Right atrium auricular region (tissue), 2 donors: ENCODE measurements around the gene SPRY4. TPM values are rescaled to one million over a fixed set of nuclear protein-coding genes. Genes with fewer than 3 reads are reported as not detected.

Source experiments
- DNase-seq: peaks from one replicate; pipeline ENCODE4 v3.0.0-alpha.2; 2019; ENCODE audit warnings: low spot score
- H3K27ac ChIP-seq, 2 donors: fragments of 200-600 bp; sonication (generic); 1 replicate in 1 of 2; 2 replicates in 1 of 2; pipeline ENCODE4 v1.5.1; 2016 to 2019
- H3K27me3 ChIP-seq, 2 donors: fragments of 200-600 bp; sonication (generic); one replicate each; pipeline versions ENCODE4 v1.5.1 to v1.6.0; 2017 to 2019
- H3K36me3 ChIP-seq: fragments of 200-600 bp; sonication (generic); one replicate; pipeline ENCODE4 v1.5.1; 2016
- H3K4me1 ChIP-seq, 2 donors: fragments of 200-600 bp; sonication (generic); one replicate each; pipeline versions ENCODE4 v1.5.1 to v1.6.0; 2017 to 2019
- H3K4me3 ChIP-seq, 2 donors: fragments of 200-600 bp; sonication (generic); 1 replicate in 1 of 2; 2 replicates in 1 of 2; pipeline ENCODE4 v1.5.1; 2017 to 2019; ENCODE audit warnings: mild to moderate bottlenecking in 1 of 2, moderate library complexity in 1 of 2
- H3K9me3 ChIP-seq, 2 donors: fragments of 200-600 bp; sonication (generic); one replicate each; pipeline ENCODE4 v1.5.1; 2019
- total RNA-seq, 2 donors: library from RNA; depleted of rRNA; stranded (reverse); fragments of >200 nt; gene quantifications; one replicate each; pipeline ENCODE4 v1.1.0, GENCODE V29; 2016
- TF ChIP-seq, protein P1 (sequence below), 2 donors: fragments of 200-600 bp; sonication (generic); IDR thresholded peaks; one replicate each; pipeline ENCODE4 v1.5.1; 2019; ENCODE audit warnings: antibody characterized with exemption in 2 of 2

The SPRY4 gene
- total RNA-seq, 2 donors from 2014 or later: 19.9 to 33.7 TPM

- no peak overlapping the region for H3K4me3 ChIP-seq
- no peaks in the 10 kb centered on the region for H3K36me3 ChIP-seq
- no peak for DNase-seq
- H3K27ac ChIP-seq: no peak overlapping the region
- peaks cover 0 to 24% of the 10 kb centered on the region in 2 donors for H3K4me1 ChIP-seq
- no peaks in the 10 kb centered on the region for H3K9me3 ChIP-seq
- TF ChIP-seq, protein P1, sequence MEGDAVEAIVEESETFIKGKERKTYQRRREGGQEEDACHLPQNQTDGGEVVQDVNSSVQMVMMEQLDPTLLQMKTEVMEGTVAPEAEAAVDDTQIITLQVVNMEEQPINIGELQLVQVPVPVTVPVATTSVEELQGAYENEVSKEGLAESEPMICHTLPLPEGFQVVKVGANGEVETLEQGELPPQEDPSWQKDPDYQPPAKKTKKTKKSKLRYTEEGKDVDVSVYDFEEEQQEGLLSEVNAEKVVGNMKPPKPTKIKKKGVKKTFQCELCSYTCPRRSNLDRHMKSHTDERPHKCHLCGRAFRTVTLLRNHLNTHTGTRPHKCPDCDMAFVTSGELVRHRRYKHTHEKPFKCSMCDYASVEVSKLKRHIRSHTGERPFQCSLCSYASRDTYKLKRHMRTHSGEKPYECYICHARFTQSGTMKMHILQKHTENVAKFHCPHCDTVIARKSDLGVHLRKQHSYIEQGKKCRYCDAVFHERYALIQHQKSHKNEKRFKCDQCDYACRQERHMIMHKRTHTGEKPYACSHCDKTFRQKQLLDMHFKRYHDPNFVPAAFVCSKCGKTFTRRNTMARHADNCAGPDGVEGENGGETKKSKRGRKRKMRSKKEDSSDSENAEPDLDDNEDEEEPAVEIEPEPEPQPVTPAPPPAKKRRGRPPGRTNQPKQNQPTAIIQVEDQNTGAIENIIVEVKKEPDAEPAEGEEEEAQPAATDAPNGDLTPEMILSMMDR (IDR thresholded peaks at IDR 0.05): no peak
- no peaks in the 10 kb centered on the region for H3K27me3 ChIP-seq
These were observed 42.9 kb downstream of the SPRY4 start for GRCh38 chr5:142281966-142282365.

DNA sequence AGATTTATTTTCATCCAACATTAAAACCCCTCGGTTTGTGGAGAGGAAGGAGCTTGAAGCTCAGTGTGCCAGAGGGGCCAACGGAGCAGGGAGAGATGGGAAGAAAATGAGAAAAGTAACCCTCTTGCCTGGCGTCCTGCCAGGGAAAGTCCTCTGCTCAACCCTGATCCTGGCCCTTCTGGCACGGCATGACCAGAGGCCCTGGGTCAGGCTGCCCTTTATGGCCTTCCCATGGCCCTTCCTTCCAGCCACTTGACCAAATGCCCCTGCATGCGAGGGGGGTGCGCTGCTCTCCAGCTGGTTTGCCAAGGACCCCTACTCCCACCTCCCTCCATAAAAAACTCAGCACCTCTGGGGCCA is 43.8 kb downstream of the SPRY4 start:
- TF ChIP-seq, protein P1 (IDR thresholded peaks at IDR 0.05): no peak
- Histone ChIP-seq H3K9me3 (no peaks in the 10 kb centered on the region), H3K36me3 (no peaks in the 10 kb centered on the region), H3K4me3 (no peak overlapping the region), H3K4me1 (peaks cover 0 to 24% of the 10 kb centered on the region in 2 donors), H3K27ac (peak overlapping the region; percentile 61 to 71), H3K27me3 (no peaks in the 10 kb centered on the region)
- no peak for DNase-seq

DNA sequence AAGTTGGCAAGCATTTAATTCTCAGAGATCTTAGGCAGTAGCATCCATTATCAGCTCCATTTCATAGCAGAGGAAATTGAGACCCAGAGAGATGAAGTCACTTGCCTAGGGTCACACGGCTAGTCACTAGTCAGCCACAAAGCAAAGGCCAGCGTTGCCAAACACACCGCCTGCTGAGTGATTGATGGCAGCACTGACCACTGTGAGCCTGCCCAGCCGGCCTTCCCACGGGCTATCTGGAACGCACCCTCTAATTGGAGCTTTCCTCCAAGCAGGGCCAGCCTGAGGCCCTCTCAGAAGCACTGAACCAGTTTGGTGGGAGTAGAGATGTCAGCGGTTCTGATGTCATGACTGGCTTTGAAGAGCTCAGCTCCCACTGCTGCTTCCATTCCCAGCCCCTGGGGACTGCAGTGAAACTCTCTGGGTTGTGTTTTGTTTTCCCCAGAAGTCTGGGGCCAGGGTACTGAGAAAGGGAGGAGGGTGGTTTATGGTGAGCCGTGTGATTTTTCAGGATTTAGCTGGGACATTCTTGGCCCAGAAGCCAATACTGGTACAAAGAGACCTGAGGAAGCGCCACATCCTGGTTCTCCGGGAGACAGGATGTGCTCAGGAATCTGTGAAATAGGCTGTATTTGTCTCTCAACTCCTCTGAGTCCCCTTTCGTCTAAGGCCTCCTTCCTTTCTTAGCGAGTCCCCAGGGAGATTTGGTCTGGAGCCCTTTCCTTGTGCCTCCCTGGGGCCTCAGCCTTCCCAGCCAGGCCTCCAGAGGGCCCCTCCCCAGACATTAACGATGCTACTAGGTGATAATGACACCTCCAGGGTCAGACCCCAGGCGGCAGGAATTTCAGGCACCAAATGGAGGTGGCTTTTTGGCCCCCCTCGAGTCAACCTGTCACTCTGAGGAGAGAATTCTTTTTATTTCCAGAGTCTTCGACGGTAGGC is 44.5 kb downstream of the SPRY4 start:
- no peak overlapping the region for H3K4me3 ChIP-seq
- H3K27ac ChIP-seq: peak overlapping the region; percentile 61 to 71
- TF ChIP-seq, protein P1 (IDR thresholded peaks at IDR 0.05): no peak
- H3K36me3 ChIP-seq: no peaks in the 10 kb centered on the region
- H3K4me1 ChIP-seq: peaks cover 0 to 24% of the 10 kb centered on the region in 2 donors
- H3K27me3 ChIP-seq: no peaks in the 10 kb centered on the region
- H3K9me3 ChIP-seq: no peaks in the 10 kb centered on the region
- DNase-seq: peak; percentile 84

DNA sequence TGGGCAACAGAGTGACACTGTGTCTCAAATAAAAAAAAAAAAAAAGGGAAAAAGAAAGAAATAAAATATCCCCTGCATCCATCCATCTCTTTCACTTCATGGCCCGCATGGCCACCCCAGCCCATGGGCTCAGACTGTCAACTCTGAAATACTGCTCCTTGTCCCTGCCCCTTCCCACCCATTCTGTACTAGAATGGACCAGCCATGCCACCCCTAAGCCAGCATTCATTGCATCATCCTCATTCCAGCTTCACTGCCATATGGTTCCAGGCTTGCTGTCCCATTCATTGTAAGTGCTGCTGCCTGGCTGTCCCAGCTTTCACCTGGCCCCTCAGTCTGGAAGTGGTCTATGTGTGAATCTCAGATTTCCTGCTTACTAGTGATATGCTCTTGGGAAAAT is 46.2 kb downstream of the SPRY4 start:
- Histone ChIP-seq H3K27me3 (no peaks in the 10 kb centered on the region), H3K9me3 (no peaks in the 10 kb centered on the region), H3K36me3 (no peaks in the 10 kb centered on the region), H3K4me3 (no peak overlapping the region), H3K27ac (no peak overlapping the region), H3K4me1 (peaks cover 0 to 24% of the 10 kb centered on the region in 2 donors)
- no peak for DNase-seq
- TF ChIP-seq, protein P1 (IDR thresholded peaks at IDR 0.05): no peak

DNA sequence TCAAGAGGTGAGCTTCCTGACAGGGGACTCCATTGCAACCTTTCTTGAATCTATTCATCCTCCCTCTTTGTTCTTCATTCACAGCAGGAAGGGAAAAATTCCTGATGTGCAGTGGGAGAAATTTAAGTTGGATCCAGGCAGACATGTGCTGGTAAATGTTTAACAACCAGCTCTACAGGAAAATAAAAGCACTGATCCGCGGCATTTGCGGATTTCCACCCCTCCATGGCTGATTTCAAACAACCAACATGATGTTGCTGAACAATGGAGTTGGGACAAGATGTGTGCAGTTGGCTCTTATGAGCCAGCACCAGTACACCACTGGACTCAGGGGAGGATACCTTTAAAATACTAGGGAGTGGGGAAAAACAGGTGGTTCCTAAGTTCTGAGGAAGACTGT is 47.0 kb downstream of the SPRY4 start:
- peaks cover 0 to 24% of the 10 kb centered on the region in 2 donors for H3K4me1 ChIP-seq
- no peak overlapping the region for H3K27ac ChIP-seq
- H3K9me3 ChIP-seq: no peaks in the 10 kb centered on the region
- DNase-seq: no peak
- TF ChIP-seq, protein P1 (IDR thresholded peaks at IDR 0.05): no peak
- H3K36me3 ChIP-seq: no peaks in the 10 kb centered on the region
- no peak overlapping the region for H3K4me3 ChIP-seq
- no peaks in the 10 kb centered on the region for H3K27me3 ChIP-seq
